H1 (cell line): ENCODE measurements around the gene OOEP. TPM values are rescaled to one million over a fixed set of nuclear protein-coding genes. Genes with fewer than 3 reads are reported as not detected.

Experiments used
- CTCF ChIA-PET: fragments of 300-600 bp; sonication (Branson Sonifier 250); formaldehyde crosslinking; loops from one replicate; lab custom pipeline; 2021; ENCODE audit not compliant: partially characterized antibody; lab: Charles Lee
- POLR2A ChIA-PET: fragments of 300-600 bp; sonication (Branson Sonifier 250); formaldehyde crosslinking; loops from one replicate; lab custom pipeline; 2021; ENCODE audit warnings: inconsistent platforms; ENCODE audit not compliant: partially characterized antibody; lab: Charles Lee
- DNase-seq, 2 experiments: peaks; one replicate each; pipeline versions ENCODE4 v3.0.0 to v3.0.0-alpha.2; 2010 to 2022; ENCODE audit warnings: low spot score in 2 of 2, low read depth in 1 of 2, mixed read lengths in 1 of 2
- FAIRE-seq: peaks from 2 replicates; lab custom pipeline; 2011; peaks lifted over from hg19 to GRCh38; lab: Jason Lieb, UNC
- H2AFZ ChIP-seq: 2 replicates; pipeline ENCODE4 v1.8.1; 2012; ENCODE audit warnings: low read length, inconsistent platforms
- H2AK5ac ChIP-seq: 2 replicates; pipeline ENCODE4 v1.6.1; 2013; ENCODE audit warnings: low read depth, low read length
- H2BK120ac ChIP-seq: replicated peaks from 2 replicates; pipeline ENCODE3; 2013; ENCODE audit warnings: low read depth, low read length, inconsistent platforms
- H2BK12ac ChIP-seq: 2 replicates; pipeline ENCODE4 v1.6.1; 2013; ENCODE audit warnings: low read depth, low read length
- H2BK15ac ChIP-seq: 2 replicates; pipeline ENCODE4 v1.6.1; 2013; ENCODE audit warnings: low read length
- H2BK20ac ChIP-seq: 2 replicates; pipeline ENCODE4 v1.6.1; 2013; ENCODE audit warnings: low read length
- H2BK5ac ChIP-seq: 2 replicates; pipeline ENCODE4 v1.6.1; 2013; ENCODE audit warnings: low read depth, low read length
- H3K14ac ChIP-seq: 2 replicates; pipeline ENCODE4 v1.6.1; 2013; ENCODE audit warnings: inconsistent platforms; ENCODE audit not compliant: insufficient read length
- H3K18ac ChIP-seq: 2 replicates; pipeline ENCODE4 v1.6.1; 2013; ENCODE audit warnings: low read length; ENCODE audit errors: extremely low read depth
- H3K23ac ChIP-seq: 2 replicates; pipeline ENCODE4 v1.6.1; 2013; ENCODE audit warnings: inconsistent platforms; ENCODE audit not compliant: insufficient read length
- H3K23me2 ChIP-seq: 2 replicates; pipeline ENCODE4 v1.6.1; 2013; ENCODE audit warnings: low read depth, low read length
- H3K27ac ChIP-seq: 2 replicates; pipeline ENCODE4 v1.6.1; 2011; ENCODE audit warnings: low read depth, low read length, inconsistent platforms
- H3K27me3 ChIP-seq, 4 experiments: replicated peaks in 1 of 4; 1 replicate in 1 of 4; 2 replicates in 3 of 4; pipeline versions ENCODE4 v1.6.1 to v1.8.1; 2011 to 2013; ENCODE audit warnings: low read length in 3 of 4, mild to moderate bottlenecking in 3 of 4, inconsistent platforms in 2 of 4, mixed read lengths in 2 of 4, moderate library complexity in 1 of 4; ENCODE audit not compliant: control insufficient read depth in 3 of 4, insufficient read depth in 3 of 4; ENCODE audit errors: extremely low read depth in 1 of 4
- H3K36me3 ChIP-seq, 4 experiments: 2 replicates each; pipeline versions ENCODE4 v1.6.1 to v1.8.1; 2011 to 2013; ENCODE audit warnings: mild to moderate bottlenecking in 4 of 4, low read length in 3 of 4, moderate library complexity in 2 of 4, control low read depth in 1 of 4, inconsistent platforms in 1 of 4; ENCODE audit not compliant: insufficient read depth in 4 of 4, control insufficient read depth in 2 of 4
- H3K4ac ChIP-seq: replicated peaks from 2 replicates; pipeline ENCODE3; 2013; ENCODE audit warnings: low read length, low read depth, mixed read lengths, inconsistent platforms; ENCODE audit not compliant: insufficient read length
- H3K4me1 ChIP-seq, 4 experiments: replicated peaks in 1 of 4; 1 replicate in 1 of 4; 2 replicates in 3 of 4; pipeline versions ENCODE4 v1.6.1 to v1.8.1; 2011 to 2013; ENCODE audit warnings: low read length in 3 of 4, inconsistent platforms in 2 of 4, mixed read lengths in 1 of 4; ENCODE audit not compliant: insufficient read depth in 4 of 4, control insufficient read depth in 3 of 4
- H3K4me2 ChIP-seq, 2 experiments: 2 replicates each; pipeline versions ENCODE4 v1.6.1 to v1.8.1; 2011 to 2013; ENCODE audit warnings: low read depth in 2 of 2, low read length in 2 of 2, control low read depth in 1 of 2, inconsistent platforms in 1 of 2, mild to moderate bottlenecking in 1 of 2; ENCODE audit not compliant: insufficient read depth in 1 of 2
- H3K4me3 ChIP-seq, 4 experiments: fragments of 200-600, 300-600 bp in 1 of 4; sonication (generic), shearing (Covaris generic), sonication (Bioruptor Twin) in 1 of 4; 2 replicates each; pipeline versions ENCODE4 v1.5.1 to v1.8.1; 2011 to 2016; ENCODE audit warnings: low read length in 4 of 4, low read depth in 3 of 4, control low read depth in 2 of 4, inconsistent platforms in 2 of 4, mild to moderate bottlenecking in 2 of 4, mixed read lengths in 1 of 4, moderate library complexity in 1 of 4; ENCODE audit not compliant: insufficient read depth in 2 of 4; ENCODE audit errors: extremely low read depth in 1 of 4
- H3K56ac ChIP-seq: replicated peaks from 2 replicates; pipeline ENCODE3; 2013; ENCODE audit warnings: low read depth, mild to moderate bottlenecking, mixed read lengths, low read length, inconsistent platforms; ENCODE audit not compliant: insufficient read length
- H3K79me1 ChIP-seq: 2 replicates; pipeline ENCODE4 v1.6.1; 2013; ENCODE audit warnings: low read depth, low read length, control low read depth
- H3K79me2 ChIP-seq, 2 experiments: 2 replicates each; pipeline versions ENCODE4 v1.6.1 to v1.8.1; 2012 to 2013; ENCODE audit warnings: low read length in 2 of 2, mild to moderate bottlenecking in 2 of 2, inconsistent platforms in 1 of 2; ENCODE audit not compliant: insufficient read depth in 2 of 2, control insufficient read depth in 1 of 2
- H3K9ac ChIP-seq, 4 experiments: replicated peaks in 1 of 4; 1 replicate in 1 of 4; 2 replicates in 3 of 4; pipeline versions ENCODE4 v1.6.1 to v1.8.1; 2011 to 2013; ENCODE audit warnings: low read depth in 3 of 4, low read length in 3 of 4, control low read depth in 2 of 4, mild to moderate bottlenecking in 2 of 4, moderate library complexity in 2 of 4, inconsistent platforms in 1 of 4; ENCODE audit errors: extremely low read depth in 1 of 4
- H3K9me3 ChIP-seq, 2 experiments: 2 replicates each; pipeline versions ENCODE4 v1.6.1 to v1.8.1; 2012 to 2013; ENCODE audit warnings: mild to moderate bottlenecking in 2 of 2, moderate library complexity in 2 of 2, control low read depth in 1 of 2, inconsistent platforms in 1 of 2, low read depth in 1 of 2, low read length in 1 of 2, mixed read lengths in 1 of 2; ENCODE audit not compliant: insufficient read depth in 2 of 2
- H4K20me1 ChIP-seq, 2 experiments: replicated peaks in 1 of 2; 2 replicates each; pipeline versions ENCODE3 to v1.8.1; 2011 to 2013; ENCODE audit warnings: inconsistent platforms in 2 of 2, low read length in 2 of 2, mild to moderate bottlenecking in 1 of 2; ENCODE audit not compliant: insufficient read depth in 2 of 2, control insufficient read depth in 1 of 2
- H4K5ac ChIP-seq: 2 replicates; pipeline ENCODE4 v1.6.1; 2013; ENCODE audit warnings: low read length, low read depth, mixed read lengths, inconsistent platforms; ENCODE audit not compliant: insufficient read length
- H4K8ac ChIP-seq: 2 replicates; pipeline ENCODE4 v1.8.0; 2013; ENCODE audit warnings: mild to moderate bottlenecking, moderate library complexity, low read length, inconsistent platforms; ENCODE audit not compliant: insufficient read depth; ENCODE audit errors: extremely low read depth
- H4K91ac ChIP-seq: replicated peaks from 2 replicates; pipeline ENCODE3; 2013; ENCODE audit warnings: low read length, mixed read lengths, inconsistent platforms; ENCODE audit not compliant: insufficient read length
- SP1 ChIP-seq: IDR thresholded peaks from 2 replicates; pipeline ENCODE4 v1.6.1; 2011; ENCODE audit warnings: low read depth, low read length
- WGBS, 2 experiments: shearing (Covaris generic) in 1 of 2; methylation state at CpG; one replicate each; pipeline versions ENCODE4 v1.1.6 to v1.1.7; 2013 to 2015; ENCODE audit warnings: low lambda C conversion rate in 2 of 2, mixed read lengths in 2 of 2, inconsistent platforms in 1 of 2, low coverage in 1 of 2, missing lambda C conversion rate in 1 of 2; ENCODE audit not compliant: insufficient replicate concordance in 2 of 2, insufficient coverage in 1 of 2, insufficient read length in 1 of 2; ENCODE audit errors: extremely low coverage in 1 of 2, missing lambda C conversion rate in 1 of 2; 5-methylcytosine and 5-hydroxymethylcytosine counted together
- polyA plus RNA-seq, 7 experiments: library from polyadenylated mRNA; depleted of rRNA in 3 of 7; stranded (reverse) in 5 of 7; unstranded in 2 of 7; fragments of >200 nt in 5 of 7; fragments of 200-250 nt in 2 of 7; gene quantifications; 1 replicate in 5 of 7; 2 replicates in 1 of 7; 4 replicates in 1 of 7; pipeline versions ENCODE4 v1.2.1 to v1.2.3, GENCODE V29; 2011 to 2013; ENCODE audit warnings: missing spikeins in 2 of 7, mixed read lengths in 2 of 7
- total RNA-seq: library from RNA; stranded (reverse); fragmentation: NEBNext Ultra II Directional; extraction: Animal tissue kit (Norgen Biotek cat#: 25700); gene quantifications from 2 replicates; pipeline ENCODE4 v1.2.1, GENCODE V29; 2021

OOEP gene
- total and polyA plus RNA-seq, 2 of the 8 experiments (the other 6 are each of a cell fraction or from before 2014, with no cell fraction given) = 0.20 to 0.41 TPM

DNA sequence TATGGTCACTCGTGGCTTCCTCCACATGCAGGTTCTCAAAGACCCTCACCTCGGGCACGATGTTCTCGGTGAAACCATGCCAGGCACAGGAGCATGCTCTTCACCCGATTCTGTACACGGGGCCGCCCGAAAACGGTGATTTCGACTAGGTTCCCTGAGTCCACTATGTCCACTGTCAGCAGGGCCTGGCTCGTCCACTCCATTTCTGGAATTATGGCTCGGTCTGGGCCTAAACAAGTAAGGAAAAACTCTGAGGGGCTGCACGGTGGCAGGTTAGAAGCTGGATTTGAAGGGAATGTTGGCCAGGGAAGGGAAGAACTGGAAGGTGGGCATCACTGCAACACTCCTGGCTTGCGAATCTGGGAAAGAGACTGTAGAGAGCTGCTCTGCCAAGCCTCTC lies 540 bp downstream of the OOEP start:
- Histone ChIP-seq H3K14ac (no peak overlapping the region), H3K4me2 (no peak overlapping the region), H4K8ac (no peak overlapping the region), H3K4me3 (no peak overlapping the region), H3K79me2 (no peaks in the 10 kb centered on the region), H3K27me3 (no peaks in the 10 kb centered on the region), H3K9ac (no peak overlapping the region), H2BK20ac (no peak overlapping the region), H3K79me1 (no peaks in the 10 kb centered on the region), H2BK120ac (peak overlapping the region; percentile 59), H2BK12ac (peak overlapping the region; percentile 60; the same call in 1 of the 2 replicates), H2AFZ (0 out of 2 replicates have a peak overlapping the region, but pooled peaks have one; percentile 10), H3K27ac (no peak overlapping the region), H3K4ac (no peak overlapping the region), H2BK5ac (no peak overlapping the region), H4K91ac (no peak overlapping the region), H3K56ac (no peak overlapping the region), H2AK5ac (no peak overlapping the region), H3K4me1 (peaks cover 0 to 6% (median 2%) of the 10 kb centered on the region in 4 experiments; a peak in 3 of 7 replicates), H3K23ac (no peak overlapping the region), H4K5ac (no peak overlapping the region), H3K9me3 (peaks cover 0 to 4% of the 10 kb centered on the region in 2 experiments; a peak in 1 of 4 replicates), H3K36me3 (no peaks in the 10 kb centered on the region), H3K18ac (peak overlapping the region; percentile 32; the same call in 1 of the 2 replicates), H4K20me1 (no peaks in the 10 kb centered on the region), H3K23me2 (no peaks in the 10 kb centered on the region), H2BK15ac (no peak overlapping the region)
- CTCF ChIA-PET = interaction anchor here (0.6 to 1.9 kb wide), 3 partner anchors 10 to 43 kb away, joined by 3 to 6 read pairs (median 4); no protein-coding TSS in a partner anchor
- FAIRE-seq = no peak
- WGBS, 2 experiments = 96% methylated on average over 14 of the region's 14 CpGs; no CpG with 5 or more reads in 1 of the 2 experiments
- no peak for DNase-seq
- no peak for TF ChIP-seq SP1
- POLR2A ChIA-PET = no interaction called here
